HCT116 (cell line): ENCODE measurements around the gene GJD3.

ENCODE experiments used
- CTCF ChIP-seq, 3 experiments: fragments of 200-600 bp in 1 of 3; sonication (generic) in 1 of 3; IDR thresholded peaks in 2 of 3; conservative IDR thresholded peaks in 1 of 3; 2 replicates each; pipeline ENCODE4 v1.5.1; 2012 to 2017; ENCODE audit warnings: low read depth in 2 of 3, low read length in 2 of 3, antibody characterized with exemption in 1 of 3, borderline replicate concordance in 1 of 3, control low read depth in 1 of 3, mild to moderate bottlenecking in 1 of 3, mixed read lengths in 1 of 3, mixed run types in 1 of 3, moderate library complexity in 1 of 3; ENCODE audit not compliant: insufficient read depth in 1 of 3
- EGR1 ChIP-seq: IDR thresholded peaks from 2 replicates; pipeline ENCODE4 v1.6.1; 2012; ENCODE audit warnings: low read depth

DNA sequence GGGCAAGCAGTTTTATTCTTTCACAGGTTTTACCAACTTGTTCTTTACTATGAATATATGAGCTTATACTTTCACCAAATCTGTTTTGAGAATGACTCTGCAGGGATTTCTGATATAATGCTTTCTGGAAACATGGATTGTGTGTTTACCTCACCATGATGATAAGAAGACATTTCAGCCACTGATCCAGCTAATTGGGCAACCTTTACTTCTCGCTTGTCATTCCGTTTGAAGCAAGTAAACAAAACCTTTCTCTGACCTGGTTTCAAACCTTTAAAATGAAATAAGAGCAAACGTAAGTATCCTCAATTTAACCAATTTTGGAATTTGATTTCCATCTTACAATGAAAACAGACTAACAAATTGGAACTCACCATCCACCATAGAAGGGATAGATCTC is 39.5 kb upstream of the GJD3 start:
- TF ChIP-seq EGR1 (no peak), CTCF (IDR thresholded peaks at IDR 0.05 in 2 of 3, conservative IDR thresholded peaks at IDR 0.05 in 1 of 3; ENCODE audit: borderline replicate concordance in 1 of 3, insufficient read depth in 1 of 3, low read depth in 2 of 3, low read length in 2 of 3) (no peak)
